ENCODE data around the gene GBE1. TPM values are rescaled to one million over a fixed set of nuclear protein-coding genes. Genes with fewer than 3 reads are reported as not detected.
"Not testable (repeated sequence)": the region's sequence is repeated elsewhere in the genome, so short reads cannot be mapped to it uniquely, and the experiment has no call there.

GBE1 gene
- polyA plus RNA-seq, 1 donor from 2014 or later: 8.7 TPM

- H3K4me1 Mint-ChIP-seq: peaks cover 13 to 18% (median 16%) of the 10 kb centered on the region in 3 donors
- H3K27ac Mint-ChIP-seq: no peak overlapping the region
- no peaks in the 10 kb centered on the region for H3K9me3 Mint-ChIP-seq
- peaks cover 3% of the 10 kb centered on the region for H3K27me3 Mint-ChIP-seq
- peak overlapping the region in 1 of 4 donors; percentile 34 for H3K4me3 Mint-ChIP-seq
- peaks cover 2% of the 10 kb centered on the region for H3K36me3 Mint-ChIP-seq
Measured at GRCh38 chr3:81764665-81765064, 3.2 kb upstream of the GBE1 start.

- H3K27ac Mint-ChIP-seq: peak overlapping the region in 1 of 3 donors; percentile 23
- no peaks in the 10 kb centered on the region for H3K27me3 Mint-ChIP-seq
- peaks cover 13 to 18% (median 16%) of the 10 kb centered on the region in 3 donors for H3K4me1 Mint-ChIP-seq
- peak overlapping the region in 1 of 4 donors; percentile 91 for H3K4me3 Mint-ChIP-seq
- H3K36me3 Mint-ChIP-seq: peaks cover 3% of the 10 kb centered on the region
- no peaks in the 10 kb centered on the region for H3K9me3 Mint-ChIP-seq
Measured at GRCh38 chr3:81764002-81764401, 2.6 kb upstream of the GBE1 start.

- H3K9me3 Mint-ChIP-seq: no peaks in the 10 kb centered on the region
- no peaks in the 10 kb centered on the region for H3K27me3 Mint-ChIP-seq
- peaks cover 8% of the 10 kb centered on the region for H3K36me3 Mint-ChIP-seq
- peak overlapping the region in 1 of 3 donors; percentile 88 for H3K27ac Mint-ChIP-seq
- peak overlapping the region in 3 of 4 donors; percentile 21 to 91 (median 27) for H3K4me3 Mint-ChIP-seq
- H3K4me1 Mint-ChIP-seq: peaks cover 13 to 19% (median 16%) of the 10 kb centered on the region in 3 donors
Measured at GRCh38 chr3:81763001-81763400, 1.6 kb upstream of the GBE1 start.

- H3K27ac Mint-ChIP-seq: peak overlapping the region; percentile 88 to 99 (median 97)
- peaks cover 9% of the 10 kb centered on the region for H3K36me3 Mint-ChIP-seq
- no peaks in the 10 kb centered on the region for H3K27me3 Mint-ChIP-seq
- peaks cover 13 to 23% (median 16%) of the 10 kb centered on the region in 3 donors for H3K4me1 Mint-ChIP-seq
- H3K9me3 Mint-ChIP-seq: peaks cover 0 to 1% (median 0%) of the 10 kb centered on the region in 3 donors
- H3K4me3 Mint-ChIP-seq: peak overlapping the region; percentile 91 to 98 (median 95)
Measured at GRCh38 chr3:81761904-81762580, 597 bp upstream of the GBE1 start.

- H3K9me3 Mint-ChIP-seq: peaks cover 0 to 1% (median 0%) of the 10 kb centered on the region in 3 donors
- H3K27ac Mint-ChIP-seq: peak overlapping the region; percentile 88 to 99 (median 97)
- no peaks in the 10 kb centered on the region for H3K27me3 Mint-ChIP-seq
- peak overlapping the region; percentile 91 to 98 (median 95) for H3K4me3 Mint-ChIP-seq
- H3K4me1 Mint-ChIP-seq: peaks cover 13 to 23% (median 14%) of the 10 kb centered on the region in 3 donors
- peaks cover 11% of the 10 kb centered on the region for H3K36me3 Mint-ChIP-seq
Measured at GRCh38 chr3:81760215-81760614, 1.2 kb downstream of the GBE1 start.

- H3K9me3 Mint-ChIP-seq, H3K27ac Mint-ChIP-seq, H3K27me3 Mint-ChIP-seq, H3K36me3 Mint-ChIP-seq, H3K4me3 Mint-ChIP-seq: not testable (repeated sequence)
- peaks cover 13 to 23% (median 15%) of the 10 kb centered on the region in 3 donors for H3K4me1 Mint-ChIP-seq
Measured at GRCh38 chr3:81758771-81759170, 2.7 kb downstream of the GBE1 start.

- H3K4me1 Mint-ChIP-seq: peaks cover 13 to 23% (median 15%) of the 10 kb centered on the region in 3 donors
- peak overlapping the region in 1 of 3 donors; percentile 62 for H3K27ac Mint-ChIP-seq
- H3K4me3 Mint-ChIP-seq: peak overlapping the region in 1 of 4 donors; percentile 31
- H3K9me3 Mint-ChIP-seq: peaks cover 0 to 4% (median 3%) of the 10 kb centered on the region in 3 donors
- H3K36me3 Mint-ChIP-seq: peaks cover 9% of the 10 kb centered on the region
- H3K27me3 Mint-ChIP-seq: no peaks in the 10 kb centered on the region
Measured at GRCh38 chr3:81758275-81758674, 3.2 kb downstream of the GBE1 start.

- peaks cover 8% of the 10 kb centered on the region for H3K36me3 Mint-ChIP-seq
- no peak overlapping the region for H3K4me3 Mint-ChIP-seq
- peaks cover 0 to 4% (median 3%) of the 10 kb centered on the region in 3 donors for H3K9me3 Mint-ChIP-seq
- peaks cover 0 to 6% (median 2%) of the 10 kb centered on the region in 3 donors for H3K4me1 Mint-ChIP-seq
- H3K27me3 Mint-ChIP-seq: no peaks in the 10 kb centered on the region
- H3K27ac Mint-ChIP-seq: no peak overlapping the region
Measured at GRCh38 chr3:81753416-81754027, 7.9 kb downstream of the GBE1 start.

- no peaks in the 10 kb centered on the region for H3K27me3 Mint-ChIP-seq
- H3K4me3 Mint-ChIP-seq: no peak overlapping the region
- peaks cover 8% of the 10 kb centered on the region for H3K36me3 Mint-ChIP-seq
- H3K4me1 Mint-ChIP-seq: peaks cover 0 to 4% (median 2%) of the 10 kb centered on the region in 3 donors
- H3K27ac Mint-ChIP-seq: peak overlapping the region in 1 of 3 donors; percentile 27
- H3K9me3 Mint-ChIP-seq: peaks cover 0 to 4% (median 3%) of the 10 kb centered on the region in 3 donors
Measured at GRCh38 chr3:81752604-81753003, 8.8 kb downstream of the GBE1 start.

- Mint-ChIP-seq H3K27me3 (no peaks in the 10 kb centered on the region), H3K9me3 (no peaks in the 10 kb centered on the region), H3K4me1 (no peaks in the 10 kb centered on the region), H3K27ac (no peak overlapping the region), H3K4me3 (no peak overlapping the region), H3K36me3 (peaks cover 6% of the 10 kb centered on the region)
Measured at GRCh38 chr3:81749265-81749664, 12.2 kb downstream of the GBE1 start.

- H3K9me3 Mint-ChIP-seq, H3K4me1 Mint-ChIP-seq, H3K27me3 Mint-ChIP-seq, H3K4me3 Mint-ChIP-seq, H3K27ac Mint-ChIP-seq, H3K36me3 Mint-ChIP-seq: not testable (repeated sequence)
Measured at GRCh38 chr3:81747280-81747679, 14.2 kb downstream of the GBE1 start.

- no peak overlapping the region for H3K4me3 Mint-ChIP-seq
- no peaks in the 10 kb centered on the region for H3K9me3 Mint-ChIP-seq
- H3K4me1 Mint-ChIP-seq: peaks cover 2 to 15% (median 9%) of the 10 kb centered on the region in 3 donors
- H3K36me3 Mint-ChIP-seq: peaks cover 2% of the 10 kb centered on the region
- H3K27ac Mint-ChIP-seq: no peak overlapping the region
- H3K27me3 Mint-ChIP-seq: no peaks in the 10 kb centered on the region
Measured at GRCh38 chr3:81744366-81744765, 17.1 kb downstream of the GBE1 start.

- Mint-ChIP-seq H3K36me3 (peaks cover 6% of the 10 kb centered on the region), H3K27me3 (no peaks in the 10 kb centered on the region), H3K4me1 (peaks cover 2 to 15% (median 9%) of the 10 kb centered on the region in 3 donors), H3K4me3 (no peak overlapping the region), H3K9me3 (peaks cover 0 to 2% (median 0%) of the 10 kb centered on the region in 3 donors), H3K27ac (no peak overlapping the region)
Measured at GRCh38 chr3:81743096-81744025, 18.1 kb downstream of the GBE1 start.

- H3K27ac Mint-ChIP-seq: no peak overlapping the region
- peaks cover 3% of the 10 kb centered on the region for H3K36me3 Mint-ChIP-seq
- H3K4me3 Mint-ChIP-seq: no peak overlapping the region
- H3K9me3 Mint-ChIP-seq: peaks cover 0 to 2% (median 0%) of the 10 kb centered on the region in 3 donors
- H3K27me3 Mint-ChIP-seq: no peaks in the 10 kb centered on the region
- peaks cover 2 to 15% (median 9%) of the 10 kb centered on the region in 3 donors for H3K4me1 Mint-ChIP-seq
Measured at GRCh38 chr3:81742581-81742980, 18.9 kb downstream of the GBE1 start.

- no peak overlapping the region for H3K27ac Mint-ChIP-seq
- H3K4me3 Mint-ChIP-seq: no peak overlapping the region
- peaks cover 0 to 2% (median 0%) of the 10 kb centered on the region in 3 donors for H3K9me3 Mint-ChIP-seq
- peaks cover 3 to 15% (median 9%) of the 10 kb centered on the region in 3 donors for H3K4me1 Mint-ChIP-seq
- no peaks in the 10 kb centered on the region for H3K27me3 Mint-ChIP-seq
- H3K36me3 Mint-ChIP-seq: peaks cover 5% of the 10 kb centered on the region
Measured at GRCh38 chr3:81741216-81741615, 20.2 kb downstream of the GBE1 start.
